ENCODE results near the gene STXBP6. TPM values are rescaled to one million over a fixed set of nuclear protein-coding genes. Genes with fewer than 3 reads are reported as not detected.
"Not testable (repeated sequence)": the region's sequence is repeated elsewhere in the genome, so short reads cannot be mapped to it uniquely, and the experiment has no call there.

STXBP6 gene
- total RNA-seq, 1 donor, result 5.8 TPM

- Histone ChIP-seq H3K9me3 (ENCODE audit: low read depth, low read length) (no peaks in the 10 kb centered on the region), H3K79me2 (ENCODE audit: insufficient read depth, low read length) (no peaks in the 10 kb centered on the region), H3K4me1 (ENCODE audit: insufficient read depth, low read length) (no peaks in the 10 kb centered on the region), H3K4me3 (ENCODE audit: insufficient read depth, low read length) (no peak overlapping the region), H4K20me1 (ENCODE audit: insufficient read depth, low read length) (no peaks in the 10 kb centered on the region), H3K27ac (ENCODE audit: low read depth, low read length) (no peak overlapping the region), H3K36me3 (ENCODE audit: insufficient read depth, low read length) (no peaks in the 10 kb centered on the region), H2AFZ (ENCODE audit: low read length) (no peak overlapping the region), H3K4me2 (ENCODE audit: insufficient read depth, low read length) (no peak overlapping the region), H3K27me3 (ENCODE audit: insufficient read depth, low read length) (no peaks in the 10 kb centered on the region)
- no peak for DNase-seq (ENCODE audit: insufficient read length, low spot score, missing footprints)
- TF ChIP-seq CTCF (IDR thresholded peaks at IDR 0.05; ENCODE audit: extremely low read depth, low read depth, low read length), result no peak
Measured at GRCh38 chr14:24775950-24776349, 274.0 kb downstream of the STXBP6 start.

DNA sequence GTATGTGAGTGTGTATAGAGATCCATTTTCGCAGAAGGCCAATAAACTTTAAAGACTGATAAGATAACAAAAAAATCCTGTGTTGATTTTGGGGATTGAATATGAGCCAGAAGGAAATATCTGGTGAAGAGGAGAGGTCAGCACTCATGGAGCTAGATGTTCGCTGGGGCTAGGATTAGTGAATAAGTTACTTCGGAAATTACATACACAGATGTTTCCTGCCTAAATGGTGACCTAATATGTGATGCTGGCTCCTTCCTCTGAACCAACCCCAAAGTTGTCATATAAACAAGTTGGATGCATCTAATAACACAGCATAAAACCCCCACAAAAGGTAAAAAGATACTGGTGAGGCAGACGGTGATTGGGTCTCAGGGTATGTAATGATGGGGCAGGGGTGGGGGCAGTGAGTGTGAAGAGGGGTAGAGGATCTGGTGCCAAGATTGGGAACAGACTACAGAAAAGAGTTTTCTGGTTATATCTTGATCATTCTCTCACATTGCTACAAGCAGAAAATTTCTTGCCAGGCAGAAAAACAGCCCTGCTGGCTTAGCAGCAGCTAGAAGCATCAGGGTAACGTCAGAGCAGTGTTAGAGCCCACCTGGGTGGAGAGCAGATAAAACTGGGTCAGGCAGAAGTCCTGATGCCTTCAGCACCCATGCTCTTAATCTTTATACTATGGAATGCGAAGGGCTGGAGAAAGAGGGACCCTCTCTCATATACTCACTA, 275.6 kb downstream of the STXBP6 start:
- Histone ChIP-seq H2AFZ (ENCODE audit: low read length) (no peak overlapping the region), H4K20me1 (ENCODE audit: insufficient read depth, low read length) (no peaks in the 10 kb centered on the region), H3K9me3 (ENCODE audit: low read depth, low read length) (no peaks in the 10 kb centered on the region), H3K27me3 (ENCODE audit: insufficient read depth, low read length) (no peaks in the 10 kb centered on the region), H3K27ac (ENCODE audit: low read depth, low read length) (no peak overlapping the region), H3K4me1 (ENCODE audit: insufficient read depth, low read length) (no peaks in the 10 kb centered on the region), H3K4me3 (ENCODE audit: insufficient read depth, low read length) (no peak overlapping the region), H3K36me3 (ENCODE audit: insufficient read depth, low read length) (no peaks in the 10 kb centered on the region), H3K4me2 (ENCODE audit: insufficient read depth, low read length) (no peak overlapping the region), H3K79me2 (ENCODE audit: insufficient read depth, low read length) (no peaks in the 10 kb centered on the region)
- no peak for TF ChIP-seq CTCF (IDR thresholded peaks at IDR 0.05; ENCODE audit: extremely low read depth, low read depth, low read length)
- DNase-seq (ENCODE audit: insufficient read length, low spot score, missing footprints), result no peak

DNA sequence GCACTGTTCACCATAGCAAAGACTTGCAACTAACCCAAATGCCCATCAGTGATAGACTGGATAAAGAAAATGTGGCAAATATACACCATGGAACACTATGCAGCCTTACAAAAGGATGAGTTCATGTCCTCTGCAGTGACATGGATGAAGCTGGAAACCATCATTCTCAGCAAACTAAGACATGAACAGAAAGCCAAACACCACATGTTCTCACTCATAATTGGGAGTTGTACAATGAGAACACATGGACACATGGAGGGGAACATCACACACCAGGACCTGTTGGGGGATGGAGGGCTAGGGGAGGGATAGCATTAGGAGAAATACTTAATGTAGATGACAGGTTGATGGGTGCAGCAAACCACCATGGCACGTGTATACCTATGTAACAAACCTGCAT, 276.4 kb downstream of the STXBP6 start:
- not testable (repeated sequence) for H3K27me3 ChIP-seq (ENCODE audit: insufficient read depth, low read length); DNase-seq (ENCODE audit: insufficient read length, low spot score, missing footprints); H3K27ac ChIP-seq (ENCODE audit: low read depth, low read length); H4K20me1 ChIP-seq (ENCODE audit: insufficient read depth, low read length); H3K4me2 ChIP-seq (ENCODE audit: insufficient read depth, low read length); H3K4me1 ChIP-seq (ENCODE audit: insufficient read depth, low read length); H3K4me3 ChIP-seq (ENCODE audit: insufficient read depth, low read length); H3K9me3 ChIP-seq (ENCODE audit: low read depth, low read length); H3K36me3 ChIP-seq (ENCODE audit: insufficient read depth, low read length); H2AFZ ChIP-seq (ENCODE audit: low read length); H3K79me2 ChIP-seq (ENCODE audit: insufficient read depth, low read length)

- H4K20me1 ChIP-seq (ENCODE audit: insufficient read depth, low read length), result no peaks in the 10 kb centered on the region
- H3K79me2 ChIP-seq (ENCODE audit: insufficient read depth, low read length), result no peaks in the 10 kb centered on the region
- no peak overlapping the region for H3K4me2 ChIP-seq (ENCODE audit: insufficient read depth, low read length)
- H3K4me3 ChIP-seq (ENCODE audit: insufficient read depth, low read length), result no peak overlapping the region
- no peaks in the 10 kb centered on the region for H3K36me3 ChIP-seq (ENCODE audit: insufficient read depth, low read length)
- no peak overlapping the region for H3K27ac ChIP-seq (ENCODE audit: low read depth, low read length)
- DNase-seq (ENCODE audit: insufficient read length, low spot score, missing footprints), result no peak
- no peaks in the 10 kb centered on the region for H3K9me3 ChIP-seq (ENCODE audit: low read depth, low read length)
- H3K27me3 ChIP-seq (ENCODE audit: insufficient read depth, low read length), result no peaks in the 10 kb centered on the region
- TF ChIP-seq CTCF (IDR thresholded peaks at IDR 0.05; ENCODE audit: extremely low read depth, low read depth, low read length), result no peak
- H2AFZ ChIP-seq (ENCODE audit: low read length), result no peak overlapping the region
- no peaks in the 10 kb centered on the region for H3K4me1 ChIP-seq (ENCODE audit: insufficient read depth, low read length)
Measured at GRCh38 chr14:24766434-24766833, 283.5 kb downstream of the STXBP6 start.
